ENCODE measurements around the gene TNK2. TPM values are rescaled to one million over a fixed set of nuclear protein-coding genes. Genes with fewer than 3 reads are reported as not detected.

TNK2 gene
- total RNA-seq, 1 donor from 2014 or later: 132 TPM

DNA sequence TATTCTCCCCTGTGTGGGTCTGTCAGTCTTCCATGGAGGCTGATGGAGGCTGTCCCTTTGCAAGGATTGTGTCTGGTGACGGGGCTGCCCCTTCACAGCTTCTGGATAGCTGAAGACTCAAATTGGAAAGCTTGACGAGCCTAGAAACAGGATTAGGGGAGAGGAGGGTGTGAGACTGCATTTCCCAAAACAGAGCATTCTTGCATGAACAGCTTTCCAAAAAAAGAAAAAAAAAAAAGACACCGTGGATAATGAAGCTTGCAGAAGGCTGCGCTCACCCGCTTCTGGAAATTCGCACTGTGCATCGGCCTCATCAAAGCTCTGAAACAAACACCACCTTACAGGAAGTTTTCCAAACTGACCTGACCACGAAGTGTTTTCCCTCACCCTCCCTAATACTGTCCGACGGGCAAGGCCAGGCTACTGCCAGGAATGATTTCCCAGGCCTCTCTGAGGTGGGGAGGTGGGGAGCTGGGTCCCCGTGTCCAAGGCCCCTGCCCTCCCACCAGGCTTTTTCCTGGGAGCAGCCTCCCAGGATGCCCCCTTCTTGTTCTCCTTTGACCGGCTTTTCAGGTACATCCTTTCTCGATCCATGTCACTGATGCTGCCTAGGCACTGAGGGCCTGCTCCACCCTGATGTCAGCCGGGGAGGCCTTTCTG, 71.7 kb downstream of the TNK2 start:
- Mint-ChIP-seq H3K9me3 (no peaks in the 10 kb centered on the region), H3K27me3 (peaks cover 8% of the 10 kb centered on the region), H3K36me3 (ENCODE audit: low read depth) (no peaks in the 10 kb centered on the region), H3K4me1 (peaks cover 7% of the 10 kb centered on the region), H3K4me3 (no peak overlapping the region), H3K27ac (no peak overlapping the region)
- DNase-seq (no peak), ATAC-seq (ENCODE audit: low read depth) (no peak)
- POLR2A ChIA-PET: no interaction called here
- TF ChIP-seq, protein P1, sequence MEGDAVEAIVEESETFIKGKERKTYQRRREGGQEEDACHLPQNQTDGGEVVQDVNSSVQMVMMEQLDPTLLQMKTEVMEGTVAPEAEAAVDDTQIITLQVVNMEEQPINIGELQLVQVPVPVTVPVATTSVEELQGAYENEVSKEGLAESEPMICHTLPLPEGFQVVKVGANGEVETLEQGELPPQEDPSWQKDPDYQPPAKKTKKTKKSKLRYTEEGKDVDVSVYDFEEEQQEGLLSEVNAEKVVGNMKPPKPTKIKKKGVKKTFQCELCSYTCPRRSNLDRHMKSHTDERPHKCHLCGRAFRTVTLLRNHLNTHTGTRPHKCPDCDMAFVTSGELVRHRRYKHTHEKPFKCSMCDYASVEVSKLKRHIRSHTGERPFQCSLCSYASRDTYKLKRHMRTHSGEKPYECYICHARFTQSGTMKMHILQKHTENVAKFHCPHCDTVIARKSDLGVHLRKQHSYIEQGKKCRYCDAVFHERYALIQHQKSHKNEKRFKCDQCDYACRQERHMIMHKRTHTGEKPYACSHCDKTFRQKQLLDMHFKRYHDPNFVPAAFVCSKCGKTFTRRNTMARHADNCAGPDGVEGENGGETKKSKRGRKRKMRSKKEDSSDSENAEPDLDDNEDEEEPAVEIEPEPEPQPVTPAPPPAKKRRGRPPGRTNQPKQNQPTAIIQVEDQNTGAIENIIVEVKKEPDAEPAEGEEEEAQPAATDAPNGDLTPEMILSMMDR (IDR thresholded peaks at IDR 0.05): no peak
- CTCF ChIA-PET: no interaction called here
- intact Hi-C loops (cut with micrococcal nuclease): no loop called here

DNA sequence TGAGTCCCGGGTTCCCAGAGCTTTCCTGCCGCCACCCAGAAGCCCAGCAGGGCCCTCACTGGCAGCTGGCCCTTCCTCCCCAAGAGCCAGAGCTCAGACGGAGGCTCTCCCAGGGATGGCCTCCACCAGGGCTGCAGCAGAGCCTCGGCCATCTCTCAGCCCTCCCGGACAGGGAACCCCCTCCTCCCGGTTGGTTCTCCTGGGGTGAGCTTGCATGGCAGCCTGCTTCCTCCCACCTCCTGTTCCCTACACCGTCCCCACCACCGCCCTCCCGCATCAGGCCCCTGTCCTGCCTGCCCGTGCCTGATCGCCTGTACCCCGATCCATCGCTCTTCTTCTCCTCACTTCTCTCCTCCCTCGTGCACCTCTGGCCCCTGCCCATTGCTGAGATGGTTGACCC, 72.6 kb downstream of the TNK2 start:
- Mint-ChIP-seq H3K9me3 (no peaks in the 10 kb centered on the region), H3K4me1 (peaks cover 7% of the 10 kb centered on the region), H3K4me3 (no peak overlapping the region), H3K27me3 (peaks cover 8% of the 10 kb centered on the region), H3K27ac (no peak overlapping the region), H3K36me3 (ENCODE audit: low read depth) (no peaks in the 10 kb centered on the region)
- ATAC-seq (ENCODE audit: low read depth) (no peak), DNase-seq (no peak)
- intact Hi-C loops (cut with micrococcal nuclease): no loop called here
- TF ChIP-seq, protein P1 (IDR thresholded peaks at IDR 0.05): no peak
- CTCF ChIA-PET: no interaction called here
- POLR2A ChIA-PET: no interaction called here

DNA sequence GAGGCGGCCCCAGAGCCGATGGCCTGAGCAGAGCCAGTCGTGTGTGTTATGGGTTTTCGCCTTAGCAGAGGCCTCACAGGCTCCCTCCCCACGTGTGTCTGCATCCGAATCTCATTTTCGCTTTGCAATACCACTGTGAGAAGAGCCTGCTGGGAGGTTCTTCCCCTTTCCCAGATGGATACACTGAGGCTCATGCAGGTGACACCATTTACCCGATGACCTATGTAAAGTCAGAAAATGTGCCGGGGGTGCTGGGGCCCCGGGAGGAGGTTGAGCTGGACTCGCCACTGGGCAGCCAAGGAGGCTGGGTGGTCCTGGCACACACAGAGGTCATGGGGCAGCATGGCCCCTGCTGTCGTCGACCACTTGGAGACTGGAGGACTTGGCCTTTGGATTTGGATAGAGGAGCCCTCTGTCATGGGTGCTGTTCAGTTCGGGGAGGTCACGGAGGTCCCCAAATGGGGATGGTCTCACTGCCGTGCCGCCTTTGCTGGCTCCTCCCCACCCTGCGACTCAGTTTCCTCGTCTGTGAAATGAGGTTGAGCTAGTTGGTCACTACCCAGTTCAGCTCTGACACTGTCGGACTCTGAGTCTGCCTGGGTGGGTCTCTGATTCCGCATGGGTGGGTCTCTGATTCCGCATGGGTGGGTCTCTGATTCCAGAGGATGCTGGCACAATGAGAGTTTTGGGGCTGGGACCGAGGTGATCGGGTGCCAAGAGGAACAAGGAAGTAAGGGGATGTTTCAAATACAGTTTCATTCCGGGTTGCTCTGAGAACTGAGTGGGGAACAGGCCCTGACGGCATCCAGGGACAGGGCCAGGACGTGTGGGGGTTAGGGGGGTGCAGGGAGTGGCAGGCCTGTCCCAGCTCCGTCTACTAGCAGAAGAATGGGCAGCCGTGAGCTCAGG, 73.4 kb downstream of the TNK2 start:
- peaks cover 7% of the 10 kb centered on the region for H3K4me1 Mint-ChIP-seq
- H3K27ac Mint-ChIP-seq: no peak overlapping the region
- ChIA-PET POLR2A (no interaction called here), CTCF (no interaction called here)
- no peaks in the 10 kb centered on the region for H3K36me3 Mint-ChIP-seq (ENCODE audit: low read depth)
- no peak overlapping the region for H3K4me3 Mint-ChIP-seq
- ATAC-seq (ENCODE audit: low read depth): no peak
- TF ChIP-seq, protein P1 (IDR thresholded peaks at IDR 0.05): no peak
- H3K9me3 Mint-ChIP-seq: no peaks in the 10 kb centered on the region
- DNase-seq: no peak
- peaks cover 8% of the 10 kb centered on the region for H3K27me3 Mint-ChIP-seq
- intact Hi-C loops (cut with micrococcal nuclease): no loop called here

DNA sequence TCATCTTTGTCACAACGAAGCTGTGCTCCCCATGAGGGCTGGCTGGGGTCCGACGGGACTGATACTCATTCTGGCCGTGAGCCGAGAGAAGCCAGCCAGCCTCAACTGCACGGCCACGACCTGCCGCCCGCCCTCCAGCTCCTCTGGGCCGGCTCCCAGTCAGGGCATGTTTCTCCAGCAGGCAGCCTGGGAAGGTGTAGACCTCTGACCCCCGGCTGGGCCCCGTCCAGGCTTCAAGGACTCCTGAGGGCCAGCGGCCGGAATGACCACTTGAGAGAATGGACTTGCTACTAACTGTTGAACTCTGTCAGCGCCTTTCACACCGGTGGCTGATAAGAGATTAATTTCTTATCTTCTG, 78.5 kb downstream of the TNK2 start:
- CTCF ChIA-PET: no interaction called here
- Mint-ChIP-seq H3K36me3 (ENCODE audit: low read depth) (no peaks in the 10 kb centered on the region), H3K27me3 (peaks cover 2% of the 10 kb centered on the region), H3K4me1 (no peaks in the 10 kb centered on the region), H3K4me3 (no peak overlapping the region), H3K27ac (no peak overlapping the region), H3K9me3 (no peaks in the 10 kb centered on the region)
- POLR2A ChIA-PET: no interaction called here
- intact Hi-C loops (cut with micrococcal nuclease): no loop called here
- TF ChIP-seq, protein P1 (IDR thresholded peaks at IDR 0.05): no peak
- ATAC-seq (ENCODE audit: low read depth) (no peak), DNase-seq (no peak)

DNA sequence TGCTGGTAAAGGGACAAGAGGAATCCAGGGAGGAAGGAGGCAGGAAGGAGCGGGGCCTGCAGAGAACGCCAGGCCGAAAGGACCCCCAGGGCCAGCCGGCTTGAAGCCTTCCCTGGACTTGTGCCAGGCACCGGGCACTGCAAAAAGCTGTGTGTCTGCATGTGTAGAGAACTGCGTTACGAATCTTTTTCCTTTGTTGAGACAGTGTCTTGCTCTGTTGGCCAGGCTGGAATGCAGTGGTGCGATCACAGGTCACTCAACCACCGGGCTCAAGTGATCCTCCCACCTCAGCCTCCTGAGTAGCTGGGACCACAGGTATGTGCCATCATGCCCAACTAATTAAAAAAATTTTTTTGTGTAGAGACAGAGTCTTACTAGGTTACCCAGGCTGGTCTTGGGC, 79.6 kb downstream of the TNK2 start:
- intact Hi-C loops (cut with micrococcal nuclease): no loop called here
- no peak overlapping the region for H3K27ac Mint-ChIP-seq
- CTCF ChIA-PET: no interaction called here
- no peaks in the 10 kb centered on the region for H3K9me3 Mint-ChIP-seq
- peaks cover 5% of the 10 kb centered on the region for H3K27me3 Mint-ChIP-seq
- H3K4me3 Mint-ChIP-seq: no peak overlapping the region
- ATAC-seq (ENCODE audit: low read depth) (no peak), DNase-seq (no peak)
- no peaks in the 10 kb centered on the region for H3K4me1 Mint-ChIP-seq
- H3K36me3 Mint-ChIP-seq (ENCODE audit: low read depth): no peaks in the 10 kb centered on the region
- POLR2A ChIA-PET: no interaction called here
- TF ChIP-seq, protein P1 (IDR thresholded peaks at IDR 0.05): no peak
